Measurements from ENCODE around the gene GAS1. TPM values are rescaled to one million over a fixed set of nuclear protein-coding genes. Genes with fewer than 3 reads are reported as not detected.

Gene GAS1
- total RNA-seq, 4 donors from 2014 or later, result 3.4 to 49.2 (median 13.0) TPM

DNA sequence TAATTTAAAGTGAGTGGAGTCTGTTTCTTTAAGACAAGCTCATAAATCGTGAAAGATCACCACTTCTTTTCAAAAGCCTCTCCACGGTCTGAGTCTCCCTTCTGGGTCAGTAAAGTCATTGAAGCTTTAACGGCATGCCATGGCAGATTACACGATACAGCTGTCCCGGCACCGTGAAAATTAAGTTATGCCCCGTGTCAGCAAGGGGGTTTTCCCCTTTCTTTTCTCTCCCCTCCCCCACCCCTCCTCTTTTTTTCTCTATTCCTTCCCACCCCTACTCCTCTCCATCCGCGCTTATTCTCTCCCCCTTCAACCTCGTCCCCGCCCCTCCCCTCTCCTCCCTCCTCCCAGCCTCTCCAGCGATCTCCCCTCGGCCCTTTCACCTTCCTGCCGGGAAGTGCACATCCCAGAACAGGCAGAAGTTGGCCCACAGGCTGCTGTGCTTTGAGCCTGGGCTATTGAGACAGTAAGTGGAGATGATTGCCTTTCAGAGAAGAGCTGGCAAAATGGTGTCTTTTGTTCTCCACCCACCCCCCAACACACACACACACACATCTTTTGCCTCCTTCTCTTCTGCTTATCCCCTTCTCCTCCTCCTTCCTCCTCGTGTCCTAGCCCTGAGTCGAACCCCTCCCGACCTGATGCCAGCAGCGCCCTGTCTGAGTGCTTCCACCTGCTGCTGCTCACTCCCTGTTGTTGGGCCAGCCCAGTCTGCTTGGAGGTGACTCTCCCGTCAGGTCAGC lies 44.1 kb downstream of the GAS1 start:
- DNase-seq, result no peak
- no peaks in the 10 kb centered on the region for H3K36me3 ChIP-seq

GRCh38 chr9:86902586-86902985 lies 44.7 kb downstream of the GAS1 start:
- H3K36me3 ChIP-seq, result no peaks in the 10 kb centered on the region
- 15 to 42% methylated on average over 10 to 21 of the region's 21 CpGs for WGBS, 2 donors
- H3K4me1 ChIP-seq, result peaks cover 0 to 12% (median 0%) of the 10 kb centered on the region in 3 donors
- intact Hi-C loops (cut with DNase I), result no loop called here
- H3K9me3 ChIP-seq, result no peaks in the 10 kb centered on the region
- no peak for DNase-seq
- peak overlapping the region in 2 of 4 donors; percentile 4 to 34 for H3K4me3 ChIP-seq
- H3K27ac ChIP-seq, result no peak overlapping the region
- peaks cover 0 to 62% (median 0%) of the 10 kb centered on the region in 4 donors for H3K27me3 ChIP-seq
- TF ChIP-seq, protein P1, sequence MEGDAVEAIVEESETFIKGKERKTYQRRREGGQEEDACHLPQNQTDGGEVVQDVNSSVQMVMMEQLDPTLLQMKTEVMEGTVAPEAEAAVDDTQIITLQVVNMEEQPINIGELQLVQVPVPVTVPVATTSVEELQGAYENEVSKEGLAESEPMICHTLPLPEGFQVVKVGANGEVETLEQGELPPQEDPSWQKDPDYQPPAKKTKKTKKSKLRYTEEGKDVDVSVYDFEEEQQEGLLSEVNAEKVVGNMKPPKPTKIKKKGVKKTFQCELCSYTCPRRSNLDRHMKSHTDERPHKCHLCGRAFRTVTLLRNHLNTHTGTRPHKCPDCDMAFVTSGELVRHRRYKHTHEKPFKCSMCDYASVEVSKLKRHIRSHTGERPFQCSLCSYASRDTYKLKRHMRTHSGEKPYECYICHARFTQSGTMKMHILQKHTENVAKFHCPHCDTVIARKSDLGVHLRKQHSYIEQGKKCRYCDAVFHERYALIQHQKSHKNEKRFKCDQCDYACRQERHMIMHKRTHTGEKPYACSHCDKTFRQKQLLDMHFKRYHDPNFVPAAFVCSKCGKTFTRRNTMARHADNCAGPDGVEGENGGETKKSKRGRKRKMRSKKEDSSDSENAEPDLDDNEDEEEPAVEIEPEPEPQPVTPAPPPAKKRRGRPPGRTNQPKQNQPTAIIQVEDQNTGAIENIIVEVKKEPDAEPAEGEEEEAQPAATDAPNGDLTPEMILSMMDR (IDR thresholded peaks at IDR 0.05), result no peak

More for the DNA sequence above, 44.1 kb downstream of the GAS1 start:
- no peak for TF ChIP-seq POLR2A (IDR thresholded peaks at IDR 0.05)
- TF ChIP-seq, protein P1 (IDR thresholded peaks at IDR 0.05), result no peak
- Histone ChIP-seq H3K9me3 (no peaks in the 10 kb centered on the region), H3K4me1 (peaks cover 0 to 12% (median 0%) of the 10 kb centered on the region in 3 donors), H3K27ac (no peak overlapping the region), H3K4me3 (peak overlapping the region in 2 of 4 donors; percentile 4 to 34), H3K27me3 (peaks cover 0 to 59% (median 0%) of the 10 kb centered on the region in 4 donors)
- WGBS, 2 donors, result 12 to 21% methylated on average over 17 to 18 of the region's 19 CpGs
- intact Hi-C loops (cut with DNase I), result no loop called here

DNA sequence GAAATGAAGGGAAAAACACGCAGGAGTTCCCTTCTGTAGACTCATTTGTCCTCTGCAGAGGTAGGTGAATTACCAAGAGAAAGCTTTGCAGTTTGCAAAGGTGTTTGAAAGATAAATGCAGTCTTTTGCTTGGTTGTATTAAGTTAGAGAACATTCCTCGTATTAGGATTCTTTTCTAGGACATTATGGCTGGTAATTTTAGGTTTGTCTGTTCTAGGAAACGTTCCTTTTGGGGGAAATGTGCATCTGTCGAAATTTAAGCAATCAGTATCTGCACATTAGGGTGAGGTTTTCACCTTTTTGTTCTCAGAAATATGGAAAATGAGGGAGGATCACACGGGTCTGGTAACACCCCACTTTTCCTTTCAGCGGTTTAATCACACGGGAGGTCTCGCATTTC lies 45.1 kb downstream of the GAS1 start:
- intact Hi-C loops (cut with DNase I), result no loop called here

DNA sequence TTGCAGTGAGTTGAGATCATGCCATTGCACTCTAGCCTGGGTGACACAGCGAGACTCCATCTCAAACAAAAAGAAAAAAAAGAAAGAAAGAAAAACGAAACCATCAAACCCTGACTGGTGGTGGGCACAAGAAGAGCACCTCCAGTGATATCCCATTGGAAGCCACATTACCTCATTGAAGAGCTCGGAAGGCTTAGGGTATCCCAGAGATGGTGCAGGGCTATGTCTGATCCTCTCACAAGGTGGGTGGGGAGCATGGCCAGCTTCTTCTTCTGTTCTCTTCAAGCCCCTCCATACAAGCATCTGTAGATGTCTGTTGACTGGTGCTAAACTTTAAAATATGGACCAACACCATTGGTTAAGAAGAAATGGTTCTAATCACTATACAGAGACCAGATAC lies 45.8 kb downstream of the GAS1 start:
- no peak for DNase-seq

More for the DNA sequence above, 45.1 kb downstream of the GAS1 start:
- peaks cover 0 to 12% (median 0%) of the 10 kb centered on the region in 3 donors for H3K4me1 ChIP-seq
- H3K4me3 ChIP-seq, result no peak overlapping the region
- H3K27me3 ChIP-seq, result peaks cover 0 to 66% (median 0%) of the 10 kb centered on the region in 4 donors
- H3K9me3 ChIP-seq, result no peaks in the 10 kb centered on the region
- WGBS, 2 donors, result 40 to 52% methylated on average over 8 of the region's 8 CpGs
- TF ChIP-seq, protein P1 (IDR thresholded peaks at IDR 0.05), result no peak
- no peak for TF ChIP-seq POLR2A (IDR thresholded peaks at IDR 0.05)
- no peak overlapping the region for H3K27ac ChIP-seq
- no peak for DNase-seq
- no peaks in the 10 kb centered on the region for H3K36me3 ChIP-seq

More for the DNA sequence above, 45.8 kb downstream of the GAS1 start:
- no peaks in the 10 kb centered on the region for H3K9me3 ChIP-seq
- H3K4me1 ChIP-seq, result peaks cover 0 to 12% (median 0%) of the 10 kb centered on the region in 3 donors
- TF ChIP-seq, protein P1 (IDR thresholded peaks at IDR 0.05), result no peak
- TF ChIP-seq POLR2A (IDR thresholded peaks at IDR 0.05), result no peak
- H3K36me3 ChIP-seq, result no peaks in the 10 kb centered on the region
- 77 to 87% methylated on average over 3 of the region's 3 CpGs for WGBS, 2 donors
- no peak overlapping the region for H3K27ac ChIP-seq
- intact Hi-C loops (cut with DNase I), result no loop called here
- H3K4me3 ChIP-seq, result no peak overlapping the region
- peaks cover 0 to 66% (median 0%) of the 10 kb centered on the region in 4 donors for H3K27me3 ChIP-seq
